Erythroblast (primary cell): ENCODE results near the gene CMTM7.

ENCODE experiments used
- GATA1 ChIP-seq: IDR thresholded peaks from 2 replicates; pipeline ENCODE4 v1.6.1; 2011; ENCODE audit warnings: low read depth, mild to moderate bottlenecking, control low read depth, low read length, moderate library complexity
- POLR2A ChIP-seq: IDR thresholded peaks from 2 replicates; pipeline ENCODE4 v1.6.1; 2011; ENCODE audit warnings: mild to moderate bottlenecking, low read length

- TF ChIP-seq POLR2A (no peak), GATA1 (no peak)
These were observed 6.7 kb upstream of the CMTM7 start for GRCh38 chr3:32384938-32385337.
